ENCODE data around the gene C4BPA.
A peak's percentile ranks its signal among the peaks of the same experiment; 100 is the strongest.

GRCh38 chr1:207084701-207085180, 19.3 kb upstream of the C4BPA start:
- TF ChIP-seq CTCF (IDR thresholded peaks at IDR 0.05; ENCODE audit: low read depth, low read length) (peak; percentile 74), EZH2phosphoT487 (IDR thresholded peaks at IDR 0.05; ENCODE audit: low read depth) (no peak)
